PC-9 (cell line): Measurements from ENCODE around the gene KCNC4. TPM values are rescaled to one million over a fixed set of nuclear protein-coding genes. Genes with fewer than 3 reads are reported as not detected.

ENCODE experiments used
- BruUV-seq: library from RNA; stranded (reverse); fragments of 400-500 nt; replicated peaks from 2 replicates; lab custom pipeline; 2021; lab: Mats Ljungman, UMichigan
- CTCF ChIA-PET: fragments of 300-600 bp; sonication (Branson Sonifier 250); formaldehyde crosslinking; loops from one replicate; lab custom pipeline; 2022; ENCODE audit warnings: antibody characterized with exemption; lab: Charles Lee
- POLR2A ChIA-PET: fragments of 300-600 bp; sonication (Branson Sonifier 250); formaldehyde crosslinking; loops from one replicate; lab custom pipeline; 2022; ENCODE audit warnings: antibody characterized with exemption; ENCODE audit not compliant: unreplicated experiment; lab: Charles Lee
- DNase-seq, 2 experiments: peaks; one replicate each; pipeline versions ENCODE4 v3.0.0 to v3.0.0-alpha.2; 2015 to 2022; ENCODE audit warnings: mixed read lengths in 1 of 2
- H2AFZ ChIP-seq: fragments of 200-600 bp; sonication (generic); 2 replicates; pipeline ENCODE4 v1.8.1; 2017; ENCODE audit warnings: antibody characterized with exemption
- H3F3A ChIP-seq: fragments of 200-600 bp; sonication (generic); 2 replicates; pipeline ENCODE4 v1.8.1; 2017; ENCODE audit warnings: antibody characterized with exemption, mild to moderate bottlenecking, low read depth; ENCODE audit not compliant: insufficient read depth
- H3K27ac ChIP-seq: fragments of 200-600 bp; sonication (generic); 2 replicates; pipeline ENCODE4 v1.6.1; 2016; ENCODE audit warnings: mixed run types
- H3K27me3 ChIP-seq: fragments of 200-600 bp; sonication (generic); 2 replicates; pipeline ENCODE4 v1.6.1; 2016; ENCODE audit warnings: low read depth, mixed run types; ENCODE audit not compliant: insufficient read depth
- H3K36me3 ChIP-seq: fragments of 200-600 bp; sonication (generic); 2 replicates; pipeline ENCODE4 v1.6.1; 2016; ENCODE audit warnings: low read depth, mixed run types
- H3K4me1 ChIP-seq: fragments of 200-600 bp; sonication (generic); replicated peaks from 2 replicates; pipeline ENCODE4 v1.6.1; 2016; ENCODE audit warnings: mixed run types; ENCODE audit not compliant: insufficient read depth
- H3K4me2 ChIP-seq: fragments of 200-600 bp; sonication (generic); 2 replicates; pipeline ENCODE4 v1.6.1; 2017; ENCODE audit warnings: mixed run types
- H3K4me3 ChIP-seq: fragments of 200-600 bp; sonication (generic); 2 replicates; pipeline ENCODE4 v1.6.1; 2016; ENCODE audit warnings: mixed run types
- H3K79me2 ChIP-seq: fragments of 200-600 bp; sonication (generic); 2 replicates; pipeline ENCODE4 v1.6.1; 2017; ENCODE audit warnings: low read depth, mixed run types
- H3K9me2 ChIP-seq: fragments of 200-600 bp; sonication (generic); 2 replicates; pipeline ENCODE4 v1.8.1; 2017; ENCODE audit warnings: mild to moderate bottlenecking; ENCODE audit not compliant: insufficient read depth
- H3K9me3 ChIP-seq: fragments of 200-600 bp; sonication (generic); 2 replicates; pipeline ENCODE4 v1.8.1; 2016; ENCODE audit warnings: low read depth; ENCODE audit not compliant: insufficient read depth
- H4K20me1 ChIP-seq: fragments of 200-600 bp; sonication (generic); 2 replicates; pipeline ENCODE4 v1.8.1; 2017; ENCODE audit not compliant: insufficient read depth
- CTCF ChIP-seq: fragments of 200-600 bp; sonication (generic); conservative IDR thresholded peaks from 2 replicates; pipeline ENCODE4 v1.6.1; 2017; ENCODE audit warnings: mixed run types, antibody characterized with exemption, mild to moderate bottlenecking, moderate library complexity
- EZH2 ChIP-seq: fragments of 200-600 bp; sonication (generic); IDR thresholded peaks from 2 replicates; pipeline ENCODE4 v1.8.0; 2017; ENCODE audit warnings: antibody characterized with exemption, low read depth
- intact Hi-C: fragments of 100-400 bp; cut with micrococcal nuclease; formaldehyde crosslinking; loops from one replicate; pipeline ENCODE4 v1.10.0; 2022; ENCODE audit not compliant: unreplicated experiment
- total RNA-seq: library from RNA; stranded (reverse); gene quantifications from 2 replicates; pipeline ENCODE4 v1.2.3, GENCODE V29; 2021

The KCNC4 gene
- total RNA-seq, 1 experiment from 2014 or later: 8.6 TPM

- no TSS peak for BruUV-seq
- H3K4me1 ChIP-seq: peaks cover 73% of the 10 kb centered on the region
- POLR2A ChIA-PET: no interaction called here
These were observed 23.7 kb downstream of the KCNC4 start for GRCh38 chr1:110233861-110234260.

GRCh38 chr1:110234691-110235090 is 24.6 kb downstream of the KCNC4 start:
- Histone ChIP-seq H3K4me3 (no peak overlapping the region), H3K27ac (peak overlapping the region; percentile 89), H3F3A (peaks cover 54% of the 10 kb centered on the region), H3K9me3 (no peaks in the 10 kb centered on the region), H3K27me3 (no peaks in the 10 kb centered on the region), H3K4me1 (peaks cover 66% of the 10 kb centered on the region), H3K4me2 (peak overlapping the region; percentile 58), H4K20me1 (no peaks in the 10 kb centered on the region), H2AFZ (no peak overlapping the region), H3K79me2 (no peaks in the 10 kb centered on the region), H3K36me3 (peaks cover 10% of the 10 kb centered on the region), H3K9me2 (no peaks in the 10 kb centered on the region)
- intact Hi-C loops: no loop called here
- TF ChIP-seq CTCF: no peak
- TF ChIP-seq EZH2: no peak
- CTCF ChIA-PET: no interaction called here
- no TSS peak for BruUV-seq
- no peak for DNase-seq
- POLR2A ChIA-PET: no interaction called here

More at GRCh38 chr1:110233861-110234260, 23.7 kb downstream of the KCNC4 start:
- H3K4me2 ChIP-seq: no peak overlapping the region
- H3F3A ChIP-seq: peaks cover 63% of the 10 kb centered on the region
- no peaks in the 10 kb centered on the region for H3K9me2 ChIP-seq
- CTCF ChIA-PET: no interaction called here
- no peak overlapping the region for H3K4me3 ChIP-seq
- H3K36me3 ChIP-seq: peaks cover 10% of the 10 kb centered on the region
- intact Hi-C loops: no loop called here
- H4K20me1 ChIP-seq: no peaks in the 10 kb centered on the region
- H3K27ac ChIP-seq: no peak overlapping the region
- H3K27me3 ChIP-seq: no peaks in the 10 kb centered on the region
- H3K9me3 ChIP-seq: no peaks in the 10 kb centered on the region
- no peak overlapping the region for H2AFZ ChIP-seq
- TF ChIP-seq EZH2 (no peak), CTCF (no peak)
- no peak for DNase-seq
- no peaks in the 10 kb centered on the region for H3K79me2 ChIP-seq

DNA sequence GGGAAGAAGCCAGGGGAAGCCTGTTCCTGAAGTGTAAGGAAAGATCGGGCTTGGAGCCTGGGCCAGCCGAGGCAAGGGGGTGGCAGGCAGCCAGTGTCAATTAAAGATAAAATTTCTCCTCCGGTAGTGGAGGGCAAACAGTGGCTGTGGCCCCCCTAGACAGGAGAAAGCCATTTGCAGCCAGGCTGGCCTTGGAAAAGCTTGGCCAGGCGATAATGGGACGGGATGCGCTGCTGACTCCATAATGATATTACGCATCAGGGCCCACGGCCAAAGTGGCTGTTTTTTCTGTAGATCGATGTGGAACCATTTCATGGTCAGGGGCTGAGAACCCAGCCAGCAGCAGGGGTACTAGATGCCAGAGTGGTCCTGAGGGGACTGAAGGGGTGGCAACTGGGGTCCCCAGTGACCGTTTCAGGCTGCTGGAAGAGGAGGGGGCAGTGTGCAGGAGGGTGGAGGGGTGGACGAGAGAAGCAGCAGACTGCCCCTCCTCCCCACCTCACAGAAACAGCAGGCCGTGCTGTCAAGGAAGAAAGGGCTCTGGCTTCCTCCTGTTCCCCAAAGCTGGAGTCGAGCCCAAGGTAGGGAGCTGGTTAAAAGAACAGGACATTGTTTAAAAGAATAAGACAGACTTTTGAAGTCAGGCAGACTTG is 25.2 kb downstream of the KCNC4 start:
- Histone ChIP-seq H2AFZ (peak overlapping the region; percentile 1; the same call in 1 of the 2 replicates), H3K27me3 (no peaks in the 10 kb centered on the region), H3K27ac (peak overlapping the region; percentile 89), H3F3A (peaks cover 48% of the 10 kb centered on the region), H3K4me1 (peaks cover 60% of the 10 kb centered on the region), H3K79me2 (no peaks in the 10 kb centered on the region), H3K9me2 (no peaks in the 10 kb centered on the region), H3K9me3 (no peaks in the 10 kb centered on the region), H4K20me1 (no peaks in the 10 kb centered on the region), H3K4me3 (no peak overlapping the region), H3K4me2 (peak overlapping the region; percentile 58), H3K36me3 (peaks cover 10% of the 10 kb centered on the region)
- no peak for DNase-seq
- TF ChIP-seq EZH2 (no peak), CTCF (no peak)
- ChIA-PET POLR2A (no interaction called here), CTCF (no interaction called here)
- intact Hi-C loops: no loop called here
- no TSS peak for BruUV-seq
